ENCODE results near the gene EIF4H. TPM values are rescaled to one million over a fixed set of nuclear protein-coding genes. Genes with fewer than 3 reads are reported as not detected.

Gene EIF4H
- total RNA-seq, 1 donor from 2014 or later = 172 TPM

GRCh38 chr7:74173074-74173473 is 1.1 kb upstream of the EIF4H start:
- DNase-seq = no peak
- no peak for ATAC-seq
- intact Hi-C loops (cut with micrococcal nuclease) = no loop called here

- DNase-seq (no peak), ATAC-seq (no peak)
- intact Hi-C loops (cut with micrococcal nuclease) = no loop called here
Observed at GRCh38 chr7:74173491-74173865, 678 bp upstream of the EIF4H start.

- intact Hi-C loops (cut with micrococcal nuclease) = no loop called here
- DNase-seq (peak; percentile 60), ATAC-seq (peak; percentile 22)
Observed at GRCh38 chr7:74174606-74175082, 488 bp downstream of the EIF4H start.

- no peak for DNase-seq
- ATAC-seq = no peak
- intact Hi-C loops (cut with micrococcal nuclease) = no loop called here
Observed at GRCh38 chr7:74175340-74175739, 1.2 kb downstream of the EIF4H start.

- ATAC-seq = no peak
- intact Hi-C loops (cut with micrococcal nuclease) = no loop called here
- DNase-seq = no peak
Observed at GRCh38 chr7:74176555-74176954, 2.4 kb downstream of the EIF4H start.

- intact Hi-C loops (cut with micrococcal nuclease) = no loop called here
Observed at GRCh38 chr7:74178632-74179031, 4.5 kb downstream of the EIF4H start.

DNA sequence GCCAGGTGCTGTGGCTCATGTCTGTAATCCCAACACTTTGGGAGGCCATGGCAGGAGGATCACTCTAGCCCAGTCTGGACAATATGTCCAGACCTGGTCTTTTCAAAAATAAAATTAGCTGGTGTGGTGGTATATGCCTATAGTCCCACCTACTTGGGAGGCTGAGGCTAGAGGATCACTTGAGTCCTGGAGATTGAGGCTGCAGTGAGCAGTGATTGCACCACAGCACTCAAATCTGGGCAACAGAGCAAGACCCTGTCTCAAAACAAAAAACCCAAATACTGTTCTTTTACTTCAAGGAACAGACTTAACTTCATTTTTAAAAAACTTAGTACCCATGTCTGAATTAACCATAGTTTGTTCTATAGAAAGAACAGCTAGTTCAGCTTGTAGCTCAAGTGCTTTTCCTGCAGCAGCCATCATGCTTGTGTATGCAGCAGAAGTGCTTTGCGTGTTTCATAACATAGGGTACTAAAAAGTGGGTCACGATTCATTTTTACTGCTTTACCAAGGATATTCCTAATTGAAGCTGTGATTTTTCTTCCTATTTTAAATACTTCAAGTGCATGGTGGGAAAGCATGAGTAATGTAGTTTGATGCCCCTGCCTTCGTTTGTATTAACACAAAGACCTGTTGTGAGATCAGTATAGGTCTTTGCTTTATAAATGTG is 5.9 kb downstream of the EIF4H start:
- DNase-seq (no peak), ATAC-seq (no peak)
- intact Hi-C loops (cut with micrococcal nuclease) = loop anchor here (5.0 kb wide), 1 partner anchor 542 kb away; no protein-coding TSS in a partner anchor

More at GRCh38 chr7:74178632-74179031, 4.5 kb downstream of the EIF4H start:
- no peak for DNase-seq
- no peak for ATAC-seq

GRCh38 chr7:74180866-74181265 is 6.7 kb downstream of the EIF4H start:
- DNase-seq (no peak), ATAC-seq (no peak)
- intact Hi-C loops (cut with micrococcal nuclease) = loop anchor here (5.0 kb wide), 1 partner anchor 541 kb away; no protein-coding TSS in a partner anchor

DNA sequence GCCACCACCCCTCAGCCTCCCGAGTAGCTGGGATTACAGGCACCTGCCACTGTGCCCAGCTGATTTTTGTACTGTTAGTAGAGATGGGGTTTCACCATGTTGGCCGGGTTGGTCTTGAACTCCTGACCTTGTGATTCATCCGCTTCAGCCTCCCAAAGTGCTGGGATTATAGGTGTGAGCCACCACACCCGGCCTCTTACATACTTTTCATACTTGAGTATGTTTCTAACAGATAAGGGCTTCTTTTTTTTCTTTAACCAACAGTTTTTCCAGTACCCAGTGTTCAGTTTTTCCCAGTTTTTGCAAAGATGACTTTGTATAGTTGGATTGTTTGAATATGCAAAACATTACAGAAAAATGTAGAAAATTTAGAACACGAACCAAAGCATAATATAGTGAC is 7.7 kb downstream of the EIF4H start:
- DNase-seq = no peak
- no peak for ATAC-seq
- intact Hi-C loops (cut with micrococcal nuclease) = loop anchor here (5.0 kb wide), 1 partner anchor 540 kb away; no protein-coding TSS in a partner anchor

DNA sequence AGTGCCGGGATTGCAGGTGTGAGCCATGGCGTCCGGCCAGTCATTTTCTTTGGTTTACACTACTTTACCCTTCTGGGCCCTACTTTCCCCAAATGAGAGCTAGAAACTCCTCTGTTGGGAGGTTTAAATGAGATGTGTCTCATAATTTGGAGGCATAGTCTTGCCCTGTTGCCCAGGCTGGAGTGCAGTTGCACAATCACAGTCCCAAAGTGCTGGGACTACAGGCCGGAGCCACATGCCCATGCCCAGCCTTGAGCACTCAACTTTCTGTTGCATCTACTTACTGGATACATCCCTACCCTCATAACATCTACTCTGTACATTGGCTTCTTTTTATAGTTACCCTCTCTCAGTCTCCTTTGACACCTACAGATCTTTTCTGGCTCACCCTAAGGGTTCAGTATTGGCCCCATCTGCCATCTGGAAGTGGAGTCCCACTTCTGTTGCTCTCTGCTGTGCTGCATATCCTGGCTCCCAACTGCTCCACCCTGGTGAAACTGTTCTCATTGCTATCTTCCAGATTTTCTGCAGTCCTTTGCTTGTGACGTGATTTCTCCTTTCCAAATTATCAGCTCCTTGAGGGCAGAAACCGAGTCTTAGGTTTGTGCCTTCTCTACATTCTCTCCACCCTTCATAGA is 8.4 kb downstream of the EIF4H start:
- intact Hi-C loops (cut with micrococcal nuclease) = loop anchor here (5.0 kb wide), 1 partner anchor 540 kb away; no protein-coding TSS in a partner anchor
- DNase-seq (no peak), ATAC-seq (peak; percentile 22)

GRCh38 chr7:74183142-74183541 is 9.0 kb downstream of the EIF4H start:
- intact Hi-C loops (cut with micrococcal nuclease) = loop anchor here (5.0 kb wide), 1 partner anchor 539 kb away; no protein-coding TSS in a partner anchor
- DNase-seq (no peak), ATAC-seq (peak; percentile 46)

DNA sequence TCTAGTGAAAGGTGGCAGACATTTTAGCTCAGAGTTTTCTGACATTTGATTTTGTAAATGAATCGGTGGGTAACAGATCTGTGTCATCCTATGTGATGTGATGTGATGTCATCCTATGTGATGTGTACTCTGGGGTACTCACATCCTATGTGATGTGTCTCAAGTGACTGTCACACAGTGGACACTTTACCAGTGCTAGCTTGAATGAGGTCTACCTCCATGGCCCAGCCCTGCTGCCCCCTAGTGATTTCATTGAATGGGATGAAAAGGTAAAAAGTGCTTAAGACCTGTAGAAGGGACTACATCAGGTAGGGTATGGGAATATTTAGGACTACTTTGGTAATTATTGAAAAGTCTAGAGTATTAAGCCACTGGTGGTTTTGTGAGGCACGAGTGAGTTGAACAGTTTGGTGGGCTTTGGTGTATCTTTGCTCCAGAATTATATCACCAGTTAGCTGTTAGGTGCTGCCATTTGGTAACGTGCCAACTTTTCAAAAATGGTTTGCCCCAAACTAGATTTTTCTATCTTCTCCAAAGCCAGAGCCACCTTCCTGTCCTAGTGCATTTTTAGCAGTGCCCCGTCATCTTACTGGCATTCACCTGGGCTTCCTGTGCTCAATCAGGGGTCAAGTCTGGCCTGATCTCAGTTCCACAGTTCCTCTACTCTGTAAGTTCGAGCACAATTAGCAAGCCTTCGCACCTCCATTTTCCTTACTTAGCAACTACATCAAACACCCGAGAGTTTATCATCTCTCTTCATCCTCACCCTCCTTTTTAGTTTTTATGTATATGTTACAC is 9.7 kb downstream of the EIF4H start:
- intact Hi-C loops (cut with micrococcal nuclease) = loop anchor here (5.0 kb wide), 1 partner anchor 538 kb away; no protein-coding TSS in a partner anchor
- ATAC-seq = peak; percentile 19
- no peak for DNase-seq

GRCh38 chr7:74185016-74185415 is 10.9 kb downstream of the EIF4H start:
- intact Hi-C loops (cut with micrococcal nuclease) = no loop called here
- no peak for DNase-seq

DNA sequence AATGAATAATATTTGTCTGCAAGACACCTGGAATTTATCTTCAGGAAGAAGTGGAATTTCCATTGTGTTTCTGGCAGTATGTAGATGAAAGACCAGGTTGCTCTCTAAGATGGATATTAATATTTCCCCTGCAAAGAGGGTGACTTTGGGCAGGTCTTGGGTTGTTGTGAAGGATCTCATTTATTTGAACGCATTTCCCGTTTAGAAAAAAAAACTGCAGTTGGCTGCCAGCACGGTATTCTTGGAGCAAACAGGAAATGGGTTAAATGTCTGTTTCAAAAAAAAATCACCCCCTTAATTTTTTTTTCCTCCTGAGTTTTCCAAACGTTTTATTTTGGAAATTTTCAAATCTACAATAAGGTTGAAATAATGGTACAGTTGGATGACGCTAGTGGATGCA is 11.5 kb downstream of the EIF4H start:
- intact Hi-C loops (cut with micrococcal nuclease) = no loop called here
- ATAC-seq (no peak), DNase-seq (no peak)

More at GRCh38 chr7:74185016-74185415, 10.9 kb downstream of the EIF4H start:
- no peak for ATAC-seq

DNA sequence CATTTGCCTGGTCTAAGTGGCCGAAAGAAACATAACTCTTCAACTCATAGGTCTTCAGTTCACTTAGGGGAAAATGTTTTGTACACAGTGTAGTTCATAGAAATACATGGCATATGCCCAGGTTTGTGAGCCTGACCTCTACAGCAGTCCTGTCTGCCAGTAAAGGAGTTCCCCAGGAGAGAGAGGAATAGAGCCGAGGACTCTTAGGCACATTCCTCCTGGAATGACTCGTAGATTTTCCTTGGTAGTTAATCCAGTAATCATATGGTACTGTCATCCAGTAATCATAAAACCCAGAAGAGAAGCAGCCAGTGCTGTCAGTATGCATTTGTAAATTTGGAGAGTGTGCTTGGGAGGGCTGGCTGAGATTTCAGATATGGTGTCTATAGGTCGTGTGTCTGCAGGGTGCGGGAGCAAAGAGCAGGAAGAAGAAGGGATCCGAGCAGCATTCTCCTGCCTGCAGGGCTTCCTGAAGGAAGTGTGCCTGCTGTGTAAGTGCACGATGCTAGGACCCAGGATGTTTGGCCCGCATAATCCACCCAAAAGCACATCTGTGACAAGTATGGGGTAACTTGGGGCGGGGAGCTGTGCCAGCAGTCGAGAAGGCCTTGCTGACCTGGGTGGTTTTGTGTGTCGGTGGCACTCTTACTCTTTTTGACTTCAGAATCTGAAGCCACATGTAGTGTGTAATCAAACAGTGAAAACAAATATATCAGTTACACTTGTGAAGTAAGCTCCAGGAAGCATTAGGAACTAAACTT is 13.9 kb downstream of the EIF4H start:
- DNase-seq (no peak), ATAC-seq (peak; percentile 81)
- intact Hi-C loops (cut with micrococcal nuclease) = no loop called here

GRCh38 chr7:74190259-74190658 is 16.1 kb downstream of the EIF4H start:
- intact Hi-C loops (cut with micrococcal nuclease) = no loop called here
- no peak for DNase-seq
- ATAC-seq = no peak

DNA sequence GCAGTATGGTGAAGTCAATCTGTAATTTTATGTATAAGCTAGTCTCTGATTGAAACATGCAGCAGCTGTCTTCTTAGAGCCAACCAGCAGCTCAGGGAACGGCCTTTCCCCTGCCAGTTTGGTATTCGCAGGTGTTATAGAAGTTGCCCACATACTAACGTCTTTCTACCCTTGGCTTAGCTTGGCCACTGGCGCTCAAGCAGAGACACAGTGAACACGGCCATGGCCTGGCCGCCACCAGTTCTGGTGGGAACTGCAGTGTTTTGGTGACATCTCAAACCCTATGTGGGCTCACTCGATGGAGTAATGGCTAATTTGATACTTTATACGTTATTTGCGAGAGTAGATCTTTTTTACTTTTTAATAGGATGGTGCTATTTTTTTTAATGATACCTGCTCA is 17.1 kb downstream of the EIF4H start:
- intact Hi-C loops (cut with micrococcal nuclease) = no loop called here
- DNase-seq = no peak
- ATAC-seq = no peak

DNA sequence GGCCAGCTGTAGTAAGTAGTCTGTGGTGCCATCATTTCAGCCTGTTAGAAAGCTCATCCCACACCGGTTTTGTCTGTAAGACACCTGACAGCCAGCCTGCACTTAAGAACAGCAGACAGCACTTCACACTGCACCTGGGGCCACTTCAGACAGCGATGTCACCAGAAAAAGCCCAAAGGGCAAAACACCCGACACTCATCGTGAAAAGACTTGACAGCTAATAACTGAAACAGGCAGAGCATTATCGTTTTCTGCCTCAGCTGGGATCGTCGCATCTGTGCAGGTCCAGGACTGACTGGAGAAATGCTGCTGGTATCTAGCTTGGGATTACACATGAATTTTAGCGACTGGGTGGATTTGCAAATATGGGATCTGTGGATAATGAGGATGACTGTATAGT is 18.9 kb downstream of the EIF4H start:
- DNase-seq (no peak), ATAC-seq (no peak)
- intact Hi-C loops (cut with micrococcal nuclease) = no loop called here

GRCh38 chr7:74193913-74194312 is 19.8 kb downstream of the EIF4H start:
- ATAC-seq (no peak), DNase-seq (no peak)
- intact Hi-C loops (cut with micrococcal nuclease) = no loop called here

All from left ventricle myocardium superior (tissue), 1 donor.